Transverse colon (tissue), 4 donors: ENCODE measurements around the gene GNG3.

Source experiments
- CTCF ChIP-seq, 5 experiments: fragments of 200-600 bp in 3 of 5; fragments of 450-650 bp in 2 of 5; sonication (generic) in 3 of 5; IDR thresholded peaks; 1 replicate in 2 of 5; 2 replicates in 3 of 5; pipeline ENCODE4 v1.5.1; 2016 to 2017; ENCODE audit warnings: antibody characterized with exemption in 5 of 5, inconsistent platforms in 3 of 5, mild to moderate bottlenecking in 2 of 5, moderate library complexity in 1 of 5
- POLR2A ChIP-seq: fragments of 450-650 bp; IDR thresholded peaks from one replicate; pipeline ENCODE4 v1.6.1; 2016; ENCODE audit warnings: antibody characterized with exemption, mild to moderate bottlenecking, moderate library complexity
- POLR2AphosphoS5 ChIP-seq, 3 donors: sonication (generic); formaldehyde crosslinking; IDR thresholded peaks; one replicate each; pipeline ENCODE4 v1.6.1; 2016; ENCODE audit warnings: antibody characterized with exemption in 3 of 3

DNA sequence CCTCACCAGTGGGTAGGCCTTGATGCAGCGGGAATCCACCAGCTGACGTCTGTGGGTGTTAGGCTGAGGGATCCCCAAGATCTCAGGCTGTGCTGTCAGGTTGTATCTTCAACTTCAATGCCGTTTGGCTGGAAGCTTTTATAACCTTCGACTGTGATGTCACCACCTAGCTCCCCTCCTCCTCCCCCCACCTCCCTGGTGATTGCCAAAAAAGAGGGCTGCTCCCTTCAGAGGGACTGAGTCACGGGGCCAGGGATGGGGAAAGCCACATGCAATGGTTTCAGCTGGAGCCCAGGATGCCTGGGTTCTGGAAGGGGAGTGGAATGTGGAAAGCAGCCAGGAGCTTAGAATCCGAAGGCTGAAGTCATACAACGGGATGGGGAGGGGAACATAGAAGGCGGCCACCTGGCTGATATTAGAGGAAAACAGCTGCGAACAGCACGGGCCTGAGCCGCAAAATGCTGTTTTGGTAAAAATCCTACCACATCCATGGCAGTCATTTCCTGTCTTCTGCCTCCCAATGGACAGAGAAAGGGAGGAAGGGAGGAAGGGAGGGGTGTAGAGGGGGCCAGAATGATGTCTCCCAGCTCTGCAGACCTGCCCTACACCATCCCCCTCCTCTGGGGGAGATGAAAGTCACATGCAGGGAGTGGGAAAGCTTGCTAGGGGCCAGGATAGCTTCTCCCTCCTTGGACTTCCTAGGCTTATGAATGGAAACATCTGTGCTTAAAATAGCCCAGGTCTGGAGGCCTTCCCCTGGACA lies 17.9 kb upstream of the GNG3 start, which contains the start of gene LRRN4CL:
- TF ChIP-seq CTCF (IDR thresholded peaks at IDR 0.05) (no peak), POLR2AphosphoS5 (IDR thresholded peaks at IDR 0.05) (peak; percentile 27 to 62 (median 38)), POLR2A (peak; percentile 29)
